Right ventricle myocardium inferior (tissue), 1 donor: ENCODE results near the gene KCNQ1. TPM values are rescaled to one million over a fixed set of nuclear protein-coding genes. Genes with fewer than 3 reads are reported as not detected.
A peak's percentile ranks its signal among the peaks of the same experiment; 100 is the strongest.

Experiments used
- ATAC-seq: fragments of 200-7000 bp; cut with Tn5 transposase; one replicate; pipeline ENCODE4 v1.9.1; 2020; ENCODE audit warnings: mild to moderate bottlenecking, moderate library complexity
- DNase-seq: peaks from one replicate; pipeline ENCODE4 v3.0.0; 2021; ENCODE audit errors: missing footprints
- intact Hi-C: fragments of 100-400 bp; cut with DNase I; formaldehyde crosslinking; loops from one replicate; pipeline ENCODE4 v1.11.0; 2022
- total RNA-seq: library from RNA; stranded (reverse); fragmentation: NEBNext Ultra II Directional; extraction: Animal tissue kit (Norgen Biotek cat#: 25700); gene quantifications from one replicate; pipeline ENCODE4 v1.2.1, GENCODE V29; 2021
- donor health status: DM: no; HTN: yes; CAD: no; lungs with severe emphysema.

The KCNQ1 gene
- total RNA-seq, 1 donor from 2014 or later = 40.0 TPM

- intact Hi-C loops = no loop called here
- DNase-seq (peak; percentile 28), ATAC-seq (no peak)
Observed at GRCh38 chr11:2421226-2421994, 23.4 kb upstream of the KCNQ1 start.

GRCh38 chr11:2421996-2422395 lies 22.8 kb upstream of the KCNQ1 start:
- intact Hi-C loops = no loop called here
- ATAC-seq = no peak
- DNase-seq = peak; percentile 42

GRCh38 chr11:2422461-2423156 lies 22.2 kb upstream of the KCNQ1 start:
- peak; percentile 53 for DNase-seq
- intact Hi-C loops = no loop called here
- ATAC-seq = no peak

- intact Hi-C loops = no loop called here
- no peak for ATAC-seq
- DNase-seq = peak; percentile 66
Observed at GRCh38 chr11:2423157-2424025, 21.4 kb upstream of the KCNQ1 start.

GRCh38 chr11:2424811-2425495 lies 19.9 kb upstream of the KCNQ1 start:
- ATAC-seq (no peak), DNase-seq (peak; percentile 41)
- intact Hi-C loops = no loop called here

GRCh38 chr11:2425506-2425905 lies 19.3 kb upstream of the KCNQ1 start:
- DNase-seq (peak; percentile 14), ATAC-seq (no peak)
- intact Hi-C loops = no loop called here

- ATAC-seq (no peak), DNase-seq (peak; percentile 28)
- intact Hi-C loops = no loop called here
Observed at GRCh38 chr11:2426221-2426620, 18.6 kb upstream of the KCNQ1 start.

GRCh38 chr11:2426826-2427521 lies 17.8 kb upstream of the KCNQ1 start:
- DNase-seq (peak; percentile 32), ATAC-seq (no peak)
- intact Hi-C loops = no loop called here

- intact Hi-C loops = loop anchor here (1.0 kb wide), 2 partner anchors 103 to 458 kb away; no protein-coding TSS in a partner anchor
- ATAC-seq (no peak), DNase-seq (peak; percentile 64)
Observed at GRCh38 chr11:2427721-2428321, 17.0 kb upstream of the KCNQ1 start.

GRCh38 chr11:2428322-2428795 lies 16.4 kb upstream of the KCNQ1 start:
- ATAC-seq (peak; percentile 73), DNase-seq (peak; percentile 92)
- intact Hi-C loops = loop anchor here (1.0 kb wide), 2 partner anchors 103 to 458 kb away; no protein-coding TSS in a partner anchor

- intact Hi-C loops = no loop called here
- ATAC-seq (no peak), DNase-seq (no peak)
Observed at GRCh38 chr11:2431395-2431794, 13.4 kb upstream of the KCNQ1 start.

- peak; percentile 69 for DNase-seq
- intact Hi-C loops = no loop called here
- ATAC-seq = no peak
Observed at GRCh38 chr11:2432171-2432621, 12.6 kb upstream of the KCNQ1 start.

GRCh38 chr11:2432628-2433071 lies 12.2 kb upstream of the KCNQ1 start:
- peak; percentile 59 for DNase-seq
- intact Hi-C loops = no loop called here
- ATAC-seq = no peak

- DNase-seq (peak; percentile 39), ATAC-seq (no peak)
- intact Hi-C loops = no loop called here
Observed at GRCh38 chr11:2433106-2433925, 11.5 kb upstream of the KCNQ1 start.

GRCh38 chr11:2434008-2434407 lies 10.8 kb upstream of the KCNQ1 start:
- DNase-seq (peak; percentile 33), ATAC-seq (no peak)
- intact Hi-C loops = no loop called here

- intact Hi-C loops = no loop called here
- DNase-seq (no peak), ATAC-seq (no peak)
Observed at GRCh38 chr11:2434506-2435255, 10.1 kb upstream of the KCNQ1 start.
